PFSK-1 (cell line): ENCODE data around the gene RTEL1.

Experiments used
- FOXP2 ChIP-seq: optimal IDR thresholded peaks from 2 replicates; pipeline ENCODE3; 2011; ENCODE audit warnings: borderline replicate concordance, control low read depth, inconsistent platforms; ENCODE audit not compliant: insufficient read depth; ENCODE audit errors: extremely low read length, extremely low read depth
- REST ChIP-seq, 2 experiments: IDR thresholded peaks; 2 replicates each; pipeline versions ENCODE4 v1.6.1 to v1.8.0; 2011 to 2012; ENCODE audit warnings: low read depth in 2 of 2, low read length in 2 of 2, control low read depth in 1 of 2, inconsistent platforms in 1 of 2, mild to moderate bottlenecking in 1 of 2, moderate library complexity in 1 of 2; ENCODE audit not compliant: insufficient read depth in 1 of 2
- TAF1 ChIP-seq: IDR thresholded peaks from 2 replicates; pipeline ENCODE4 v1.6.1; 2012; ENCODE audit warnings: low read length, control low read depth, borderline replicate concordance; ENCODE audit not compliant: insufficient read depth

DNA sequence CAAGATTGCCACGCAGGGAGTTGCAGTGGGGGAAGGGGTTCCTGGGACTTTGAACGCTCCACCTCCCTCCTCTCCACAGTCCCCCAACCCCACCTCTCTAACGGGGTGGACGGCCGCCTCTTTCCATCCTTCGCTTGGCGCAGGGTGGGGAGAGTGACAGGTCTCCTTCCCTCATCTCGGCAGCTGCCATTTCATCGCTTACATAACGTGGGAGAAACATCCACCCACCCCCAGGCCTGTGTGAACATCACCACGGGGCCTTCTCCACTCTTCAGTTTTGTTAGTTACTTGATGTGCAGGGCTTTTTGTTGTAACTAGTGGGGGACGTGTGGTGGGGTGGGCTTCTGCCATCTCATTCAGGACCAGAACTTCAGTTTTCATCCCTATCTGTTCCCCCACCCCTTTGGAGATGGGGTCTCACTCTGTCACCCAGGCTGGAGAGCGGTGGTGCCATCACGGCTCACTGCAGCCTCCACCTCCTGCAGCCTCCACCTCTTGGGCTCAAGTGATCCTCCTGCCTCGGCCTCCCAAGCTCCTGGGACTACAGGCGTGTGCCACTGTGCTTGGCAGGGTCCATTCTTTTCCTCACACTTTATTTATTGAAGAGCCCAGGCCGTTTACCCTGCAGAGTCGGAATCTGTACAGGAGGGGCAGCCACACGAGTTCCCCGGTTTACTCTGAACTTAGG, 17.7 kb downstream of the RTEL1 start:
- TF ChIP-seq TAF1: no peak
- no peak for TF ChIP-seq FOXP2
- TF ChIP-seq REST (IDR thresholded peaks at IDR 0.05; ENCODE audit: insufficient read depth in 1 of 2, low read depth in 2 of 2, low read length in 2 of 2): no peak
